Astrocyte of the spinal cord (primary cell): ENCODE measurements around the gene RAB13.
"Not testable (repeated sequence)": the region's sequence is repeated elsewhere in the genome, so short reads cannot be mapped to it uniquely, and the experiment has no call there.

Experiments used
- DNase-seq: peaks from one replicate; pipeline ENCODE4 v3.0.0; 2011; ENCODE audit warnings: low read depth, low spot score
- H3K4me3 ChIP-seq: 2 replicates; pipeline ENCODE4 v1.5.1; 2011; ENCODE audit warnings: low read depth, mild to moderate bottlenecking, low read length, moderate library complexity
- CTCF ChIP-seq: IDR thresholded peaks from 2 replicates; pipeline ENCODE4 v1.5.1; 2012; ENCODE audit warnings: low read depth, mild to moderate bottlenecking, low read length, inconsistent platforms
- in situ Hi-C: cut with HindIII; loops from 2 replicates; pipeline ENCODE4 v1.10.0; 2017; ENCODE audit warnings: low sequenced_read_pairs

Gene RAB13

GRCh38 chr1:153985941-153986761 is at the start of gene RAB13:
RAB13 (minus strand) TSS chr1:153986339; CDS start chr1:153986236, 103 bp downstream.
- in situ Hi-C loops: no loop called here
- peak within 1 kb of the TSS; percentile 96 for H3K4me3 ChIP-seq
- no peak for TF ChIP-seq CTCF
- DNase-seq: peak; percentile 85

DNA sequence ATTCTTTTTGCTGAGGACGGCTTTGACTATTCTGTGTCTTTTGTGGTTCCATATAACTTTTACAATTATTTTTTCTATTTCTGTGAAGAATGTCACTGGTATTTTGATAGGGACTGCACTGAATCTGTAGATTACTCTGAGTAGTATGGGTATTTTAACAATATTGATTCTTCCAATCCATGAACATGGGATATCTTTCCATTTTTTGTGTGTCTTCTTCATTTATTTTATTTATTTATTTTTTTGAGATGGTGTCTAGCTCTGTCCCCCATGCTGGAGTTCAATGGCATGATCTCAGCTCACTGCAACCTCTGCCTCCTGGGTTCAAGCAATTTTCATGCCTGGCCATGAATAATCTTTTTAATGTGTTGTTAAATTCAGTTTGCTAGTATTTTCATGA is 47.6 kb upstream of the RAB13 start:
- H3K4me3 ChIP-seq, in situ Hi-C loops, DNase-seq: not testable (repeated sequence)

GRCh38 chr1:154019940-154020339 is 33.8 kb upstream of the RAB13 start:
- TF ChIP-seq CTCF: no peak
- in situ Hi-C loops: no loop called here
- no peak for DNase-seq
- no peak overlapping the region for H3K4me3 ChIP-seq

- in situ Hi-C loops: no loop called here
- DNase-seq: no peak
- no peak overlapping the region for H3K4me3 ChIP-seq
- TF ChIP-seq CTCF: no peak
These were observed 33.1 kb upstream of the RAB13 start for GRCh38 chr1:154019269-154019668.

DNA sequence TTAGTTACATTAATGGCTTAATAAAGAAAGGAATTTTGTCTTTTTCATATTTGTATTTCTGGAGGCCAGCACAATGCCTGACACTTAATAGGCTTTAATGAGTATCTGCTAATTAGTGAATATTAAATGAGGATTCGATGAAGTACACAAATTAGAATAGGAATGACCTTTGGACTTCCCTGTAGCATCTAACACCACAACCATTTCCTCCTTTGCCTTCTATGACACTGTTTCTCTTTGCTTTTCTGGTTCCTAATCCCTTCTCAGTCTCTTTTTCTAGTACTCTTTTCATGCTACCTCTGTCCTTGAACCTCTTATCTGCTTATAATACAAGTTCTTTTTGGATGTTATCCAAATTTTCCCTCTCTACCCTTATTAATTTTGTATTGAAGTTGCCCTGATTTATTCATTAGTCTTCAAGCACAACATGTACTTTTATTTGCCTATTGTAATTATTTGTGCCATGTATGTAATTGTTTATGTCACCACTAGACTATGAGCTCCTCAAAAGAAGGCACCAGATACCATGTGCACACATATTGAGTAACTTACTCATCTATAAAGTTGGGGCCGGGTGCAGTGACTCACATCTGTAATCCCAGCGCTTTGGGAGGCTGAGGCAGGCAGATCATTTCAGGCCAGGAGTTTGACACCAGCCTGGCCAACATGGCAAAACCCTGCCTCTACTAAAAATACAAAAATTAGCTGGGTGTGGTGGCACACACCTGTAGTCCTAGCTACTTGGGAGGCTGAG is 28.2 kb upstream of the RAB13 start:
- in situ Hi-C loops: no loop called here

DNA sequence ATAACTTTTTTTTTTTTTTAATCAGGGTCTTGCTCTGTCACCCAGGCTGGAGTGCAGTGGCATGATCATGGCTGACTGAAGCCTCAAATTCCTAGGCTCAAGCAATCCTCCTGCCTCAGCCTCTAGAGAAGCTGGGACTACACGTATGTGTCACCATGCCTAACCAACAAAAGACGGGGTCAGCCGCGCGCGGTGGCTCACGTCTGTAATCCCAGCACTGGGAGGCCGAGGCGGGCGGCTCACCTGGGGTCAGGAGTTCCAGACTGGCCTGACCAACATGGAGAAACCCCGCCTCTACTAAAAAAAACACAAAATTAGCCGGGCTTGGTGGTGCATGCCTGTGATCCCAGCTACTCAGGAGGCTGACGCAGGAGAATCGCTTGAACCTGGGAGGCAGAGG is 26.4 kb upstream of the RAB13 start:
- in situ Hi-C loops, DNase-seq, H3K4me3 ChIP-seq: not testable (repeated sequence)

More for the DNA sequence above, 28.2 kb upstream of the RAB13 start:
- peak; percentile 19 for DNase-seq
- H3K4me3 ChIP-seq: no peak overlapping the region
- TF ChIP-seq CTCF: no peak

GRCh38 chr1:154012129-154012528 is 26.0 kb upstream of the RAB13 start:
- no peak overlapping the region for H3K4me3 ChIP-seq
- no peak for DNase-seq
- in situ Hi-C loops: no loop called here
- no peak for TF ChIP-seq CTCF
